ENCODE data around the gene PRKAG2. TPM values are rescaled to one million over a fixed set of nuclear protein-coding genes. Genes with fewer than 3 reads are reported as not detected.

PRKAG2 gene
- total RNA-seq, 1 experiment from 2014 or later, result 23.9 TPM

DNA sequence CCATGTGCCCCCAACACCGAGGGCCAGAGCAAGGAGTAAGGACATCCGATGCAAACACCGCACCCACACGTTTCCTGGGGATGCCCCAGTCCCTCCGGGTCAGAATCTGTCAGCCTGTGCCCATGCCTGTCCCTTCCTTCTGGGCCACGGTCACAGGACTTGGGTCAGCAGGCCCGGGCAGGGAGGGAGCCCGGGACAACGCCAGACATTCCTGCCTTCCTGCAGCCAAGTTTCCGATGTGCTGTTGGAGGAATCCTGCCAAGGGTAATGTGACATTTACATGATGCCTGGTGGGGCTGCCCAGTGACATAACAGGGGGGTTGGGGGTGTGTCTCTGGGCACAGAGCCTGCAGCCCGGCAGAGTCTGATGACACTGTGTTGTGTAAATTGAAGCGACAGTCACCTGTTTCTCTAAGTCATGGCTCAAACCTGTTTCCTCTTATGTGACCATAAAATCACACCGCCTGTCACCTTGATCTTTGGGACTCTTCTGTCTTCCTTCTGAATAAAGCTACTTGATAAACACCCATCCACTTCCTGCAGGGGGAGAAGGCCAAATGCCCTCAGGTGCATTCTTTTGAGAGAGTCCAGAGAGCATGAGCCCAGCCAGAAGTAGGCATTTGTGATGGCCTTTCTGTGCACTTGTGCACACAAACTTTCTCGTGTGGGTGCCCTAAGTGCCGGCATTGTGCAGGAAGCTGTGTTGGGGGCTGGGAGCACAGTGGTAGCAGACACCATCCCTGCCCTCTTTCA is 181.9 kb downstream of the PRKAG2 start:
- Histone ChIP-seq H3K9me3 (ENCODE audit: low read length) (no peaks in the 10 kb centered on the region), H2AFZ (ENCODE audit: low read length) (0 out of 2 replicates have a peak overlapping the region, but pooled peaks have one; percentile 40), H3K4me2 (ENCODE audit: low read length) (peak overlapping the region; percentile 55), H3K36me3 (ENCODE audit: low read depth, low read length) (no peaks in the 10 kb centered on the region), H3K4me1 (ENCODE audit: insufficient read depth, low read length) (peaks cover 28% of the 10 kb centered on the region), H3K27ac (ENCODE audit: low read length) (no peak overlapping the region), H3K27me3 (ENCODE audit: low read length) (no peaks in the 10 kb centered on the region), H3K79me2 (ENCODE audit: low read length) (no peaks in the 10 kb centered on the region), H3K4me3 (ENCODE audit: low read length) (no peak overlapping the region), H3K9me2 (replicated peaks; ENCODE audit: low read length) (no peaks in the 10 kb centered on the region), H3K9ac (ENCODE audit: low read length) (no peak overlapping the region), H4K20me1 (ENCODE audit: low read length) (no peaks in the 10 kb centered on the region), H3F3A (ENCODE audit: low read length, unreplicated experiment) (no peaks in the 10 kb centered on the region)
- CTCF ChIA-PET, result interaction anchor here (0.5 to 0.8 kb wide), 4 partner anchors 9 to 156 kb away, joined by 3 to 4 read pairs (median 3); no protein-coding TSS in a partner anchor
- DNase-seq (peak; percentile 74), ATAC-seq (peak; percentile 51)
- BruUV-seq (replicated peaks), result no TSS peak
- intact Hi-C loops (cut with micrococcal nuclease), result loop anchor here (2.0 to 5.0 kb wide), 2 partner anchors 52 to 62 kb away; no protein-coding TSS in a partner anchor
- TF ChIP-seq, protein P1, sequence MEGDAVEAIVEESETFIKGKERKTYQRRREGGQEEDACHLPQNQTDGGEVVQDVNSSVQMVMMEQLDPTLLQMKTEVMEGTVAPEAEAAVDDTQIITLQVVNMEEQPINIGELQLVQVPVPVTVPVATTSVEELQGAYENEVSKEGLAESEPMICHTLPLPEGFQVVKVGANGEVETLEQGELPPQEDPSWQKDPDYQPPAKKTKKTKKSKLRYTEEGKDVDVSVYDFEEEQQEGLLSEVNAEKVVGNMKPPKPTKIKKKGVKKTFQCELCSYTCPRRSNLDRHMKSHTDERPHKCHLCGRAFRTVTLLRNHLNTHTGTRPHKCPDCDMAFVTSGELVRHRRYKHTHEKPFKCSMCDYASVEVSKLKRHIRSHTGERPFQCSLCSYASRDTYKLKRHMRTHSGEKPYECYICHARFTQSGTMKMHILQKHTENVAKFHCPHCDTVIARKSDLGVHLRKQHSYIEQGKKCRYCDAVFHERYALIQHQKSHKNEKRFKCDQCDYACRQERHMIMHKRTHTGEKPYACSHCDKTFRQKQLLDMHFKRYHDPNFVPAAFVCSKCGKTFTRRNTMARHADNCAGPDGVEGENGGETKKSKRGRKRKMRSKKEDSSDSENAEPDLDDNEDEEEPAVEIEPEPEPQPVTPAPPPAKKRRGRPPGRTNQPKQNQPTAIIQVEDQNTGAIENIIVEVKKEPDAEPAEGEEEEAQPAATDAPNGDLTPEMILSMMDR (conservative IDR thresholded peaks at IDR 0.05; ENCODE audit: low read depth, low read length), result no peak
- TF ChIP-seq EZH2 (IDR thresholded peaks at IDR 0.05; ENCODE audit: low read length, unreplicated experiment) (no peak), EZH2phosphoT487 (IDR thresholded peaks at IDR 0.05; ENCODE audit: borderline replicate concordance, low read length) (no peak)
- POLR2A ChIA-PET (ENCODE audit: unreplicated experiment), result no interaction called here

DNA sequence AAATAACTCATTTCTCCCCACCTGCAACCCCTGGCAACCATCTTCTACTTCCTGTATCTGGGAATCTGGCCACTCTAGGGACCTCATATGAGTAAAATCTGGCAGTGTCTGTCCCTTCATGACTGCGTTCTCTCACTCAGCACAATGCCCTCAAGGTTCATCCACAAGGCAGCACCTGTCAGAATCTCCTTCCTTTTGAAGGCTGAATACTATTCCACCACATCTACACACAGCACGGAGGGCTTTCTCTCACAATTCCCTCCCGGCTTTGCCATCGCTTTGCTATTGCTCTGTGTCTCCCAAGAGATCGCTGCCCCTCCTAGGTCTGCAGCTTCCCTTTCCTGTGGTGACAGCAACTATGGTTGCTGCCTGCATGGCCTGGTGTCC is 182.5 kb downstream of the PRKAG2 start:
- BruUV-seq (replicated peaks), result no TSS peak
- Histone ChIP-seq H3F3A (ENCODE audit: low read length, unreplicated experiment) (no peaks in the 10 kb centered on the region), H3K4me1 (ENCODE audit: insufficient read depth, low read length) (peaks cover 28% of the 10 kb centered on the region), H3K4me3 (ENCODE audit: low read length) (no peak overlapping the region), H3K79me2 (ENCODE audit: low read length) (no peaks in the 10 kb centered on the region), H3K9ac (ENCODE audit: low read length) (no peak overlapping the region), H3K9me2 (replicated peaks; ENCODE audit: low read length) (no peaks in the 10 kb centered on the region), H3K27ac (ENCODE audit: low read length) (no peak overlapping the region), H3K27me3 (ENCODE audit: low read length) (no peaks in the 10 kb centered on the region), H4K20me1 (ENCODE audit: low read length) (no peaks in the 10 kb centered on the region), H3K36me3 (ENCODE audit: low read depth, low read length) (no peaks in the 10 kb centered on the region), H3K9me3 (ENCODE audit: low read length) (no peaks in the 10 kb centered on the region), H2AFZ (ENCODE audit: low read length) (no peak overlapping the region), H3K4me2 (ENCODE audit: low read length) (peak overlapping the region; percentile 55; the same call in 1 of the 2 replicates)
- ChIA-PET POLR2A (ENCODE audit: unreplicated experiment) (no interaction called here), CTCF (interaction anchor here (0.7 kb wide), 1 partner anchor 61 kb away, joined by 3 read pairs; no protein-coding TSS in a partner anchor)
- no peak for ATAC-seq
- DNase-seq, result no peak
- TF ChIP-seq EZH2phosphoT487 (IDR thresholded peaks at IDR 0.05; ENCODE audit: borderline replicate concordance, low read length) (no peak), EZH2 (IDR thresholded peaks at IDR 0.05; ENCODE audit: low read length, unreplicated experiment) (no peak)
- TF ChIP-seq, protein P1 (conservative IDR thresholded peaks at IDR 0.05; ENCODE audit: low read depth, low read length), result no peak
- intact Hi-C loops (cut with micrococcal nuclease), result loop anchor here (2.0 kb wide), 1 partner anchor 62 kb away; no protein-coding TSS in a partner anchor

DNA sequence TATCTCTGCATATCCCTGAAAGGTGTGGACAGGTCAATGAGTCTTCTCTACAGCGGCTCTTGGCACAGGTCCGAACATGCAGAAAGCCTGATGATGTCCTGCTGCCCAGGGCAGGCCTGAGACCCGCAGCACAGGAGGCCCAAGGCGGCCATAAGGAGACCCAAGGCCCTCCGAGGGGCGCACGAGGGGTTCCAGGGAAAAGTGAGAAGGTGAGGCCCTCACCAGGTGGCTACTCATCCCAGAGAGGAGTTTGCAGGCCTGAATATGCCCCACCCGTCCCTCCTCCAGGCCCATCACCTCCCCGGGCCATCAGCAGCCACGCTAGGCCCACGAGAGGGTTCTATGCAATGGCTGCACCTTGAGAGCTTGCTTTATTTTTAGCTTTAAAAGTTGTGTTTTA is 183.8 kb downstream of the PRKAG2 start:
- Histone ChIP-seq H3K4me3 (ENCODE audit: low read length) (no peak overlapping the region), H2AFZ (ENCODE audit: low read length) (no peak overlapping the region), H3K27me3 (ENCODE audit: low read length) (no peaks in the 10 kb centered on the region), H3K9ac (ENCODE audit: low read length) (no peak overlapping the region), H3K36me3 (ENCODE audit: low read depth, low read length) (no peaks in the 10 kb centered on the region), H3K9me3 (ENCODE audit: low read length) (no peaks in the 10 kb centered on the region), H3K9me2 (replicated peaks; ENCODE audit: low read length) (no peaks in the 10 kb centered on the region), H3K27ac (ENCODE audit: low read length) (no peak overlapping the region), H3F3A (ENCODE audit: low read length, unreplicated experiment) (no peaks in the 10 kb centered on the region), H3K79me2 (ENCODE audit: low read length) (no peaks in the 10 kb centered on the region), H4K20me1 (ENCODE audit: low read length) (no peaks in the 10 kb centered on the region), H3K4me1 (ENCODE audit: insufficient read depth, low read length) (peaks cover 35% of the 10 kb centered on the region), H3K4me2 (ENCODE audit: low read length) (no peak overlapping the region)
- TF ChIP-seq, protein P1 (conservative IDR thresholded peaks at IDR 0.05; ENCODE audit: low read depth, low read length), result no peak
- TF ChIP-seq EZH2phosphoT487 (IDR thresholded peaks at IDR 0.05; ENCODE audit: borderline replicate concordance, low read length), result no peak
- no peak for TF ChIP-seq EZH2 (IDR thresholded peaks at IDR 0.05; ENCODE audit: low read length, unreplicated experiment)
- DNase-seq, result no peak
- ChIA-PET CTCF (no interaction called here), POLR2A (ENCODE audit: unreplicated experiment) (no interaction called here)
- intact Hi-C loops (cut with micrococcal nuclease), result no loop called here
- ATAC-seq, result no peak
- BruUV-seq (replicated peaks), result no TSS peak

Measured in PC-3 (cell line).